Activated naive CD4-positive, alpha-beta T cell (primary cell): ENCODE results near the gene RGS17.
"Not testable (repeated sequence)": the region's sequence is repeated elsewhere in the genome, so short reads cannot be mapped to it uniquely, and the experiment has no call there.

Experiments used
- DNase-seq, 4 experiments: peaks; one replicate each; lab custom pipeline; 2025; lab: John Stamatoyannopoulos, UW

RGS17 gene

GRCh38 chr6:152984513-152984872 lies 146.6 kb downstream of the RGS17 start:
- DNase-seq: no peak

GRCh38 chr6:152983637-152984512 lies 147.2 kb downstream of the RGS17 start:
- DNase-seq: peak; percentile 23 to 84 (median 63)

- DNase-seq: peak; percentile 93 to 96 (median 94)
Measured at GRCh38 chr6:152982904-152983636, 148.0 kb downstream of the RGS17 start, which contains the start of gene FBXO5. Gene FBXO5, minus strand, starts transcription at chr6:152983041. Its CDS starts 82 bp downstream, at chr6:152982959.

GRCh38 chr6:152981989-152982903 lies 148.8 kb downstream of the RGS17 start:
- DNase-seq: no peak

- no peak for DNase-seq
Measured at GRCh38 chr6:152981219-152981618, 149.9 kb downstream of the RGS17 start.

- DNase-seq: no peak
Measured at GRCh38 chr6:152980656-152981055, 150.4 kb downstream of the RGS17 start.

- no peak for DNase-seq
Measured at GRCh38 chr6:152979116-152979515, 152.0 kb downstream of the RGS17 start.

- no peak for DNase-seq
Measured at GRCh38 chr6:152978058-152978457, 153.0 kb downstream of the RGS17 start.

- no peak for DNase-seq
Measured at GRCh38 chr6:152977556-152977955, 153.5 kb downstream of the RGS17 start.

GRCh38 chr6:152976749-152977148 lies 154.3 kb downstream of the RGS17 start:
- no peak for DNase-seq

- DNase-seq: no peak
Measured at GRCh38 chr6:152975204-152975915, 155.7 kb downstream of the RGS17 start.

- DNase-seq: no peak
Measured at GRCh38 chr6:152973916-152974315, 157.2 kb downstream of the RGS17 start.

- no peak for DNase-seq
Measured at GRCh38 chr6:152969688-152970418, 161.2 kb downstream of the RGS17 start.

- DNase-seq: not testable (repeated sequence)
Measured at GRCh38 chr6:152966168-152966894, 164.8 kb downstream of the RGS17 start.

GRCh38 chr6:152959333-152959732 lies 171.7 kb downstream of the RGS17 start:
- no peak for DNase-seq

- no peak for DNase-seq
Measured at GRCh38 chr6:152957796-152958195, 173.3 kb downstream of the RGS17 start.
